GM12892 (cell line): ENCODE results near the gene SDK1.

Source experiments
- POLR2A ChIP-seq: IDR thresholded peaks from 2 replicates; pipeline ENCODE4 v1.6.1; 2011; ENCODE audit warnings: low read depth, low read length, control low read depth
- POLR2AphosphoS5 ChIP-seq: IDR thresholded peaks from 2 replicates; pipeline ENCODE4 v1.6.1; 2011; ENCODE audit warnings: low read depth, low read length, control low read depth
- TAF1 ChIP-seq: IDR thresholded peaks from 2 replicates; pipeline ENCODE4 v1.6.1; 2011; ENCODE audit warnings: low read depth, mild to moderate bottlenecking, control low read depth, low read length, borderline replicate concordance

GRCh38 chr7:3657206-3657605 is 356.2 kb downstream of the SDK1 start:
- no peak for TF ChIP-seq POLR2AphosphoS5
- TF ChIP-seq POLR2A, result no peak
- TF ChIP-seq TAF1, result no peak
